Esophagus mucosa (tissue), 1 donor: ENCODE data around the gene SEMA3A. TPM values are rescaled to one million over a fixed set of nuclear protein-coding genes. Genes with fewer than 3 reads are reported as not detected.
"Not testable (repeated sequence)": the region's sequence is repeated elsewhere in the genome, so short reads cannot be mapped to it uniquely, and the experiment has no call there.

Experiments used
- ATAC-seq: fragments of 200-7000 bp; cut with Tn5 transposase; one replicate; pipeline ENCODE4 v1.9.1; 2020
- total RNA-seq: library from RNA; stranded (reverse); gene quantifications from one replicate; pipeline ENCODE4 v1.2.4, GENCODE V29; 2023
- donor health status: DM: yes; HTN: yes; CAD: no.

SEMA3A gene
- total RNA-seq, 1 donor from 2014 or later = 0.56 TPM

DNA sequence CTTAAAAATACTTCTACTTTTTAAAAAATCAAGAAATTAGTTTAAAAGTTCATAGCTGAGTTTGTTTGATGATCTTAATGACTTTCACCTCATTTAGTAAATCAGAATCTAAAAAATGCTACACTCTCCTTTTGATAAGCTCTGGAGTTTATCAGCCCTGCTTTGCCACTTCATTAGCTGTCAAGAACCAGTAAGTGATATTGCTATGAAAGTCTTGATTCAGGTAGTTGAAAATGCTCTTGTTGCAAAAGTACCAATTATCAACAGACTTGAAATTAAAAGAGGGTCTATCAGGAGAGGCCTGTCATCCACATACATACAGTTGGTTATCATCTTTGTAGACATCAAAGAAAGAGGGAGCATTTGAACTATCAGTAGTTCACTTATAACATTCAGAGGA, 41.6 kb downstream of the SEMA3A start:
- no peak for ATAC-seq

DNA sequence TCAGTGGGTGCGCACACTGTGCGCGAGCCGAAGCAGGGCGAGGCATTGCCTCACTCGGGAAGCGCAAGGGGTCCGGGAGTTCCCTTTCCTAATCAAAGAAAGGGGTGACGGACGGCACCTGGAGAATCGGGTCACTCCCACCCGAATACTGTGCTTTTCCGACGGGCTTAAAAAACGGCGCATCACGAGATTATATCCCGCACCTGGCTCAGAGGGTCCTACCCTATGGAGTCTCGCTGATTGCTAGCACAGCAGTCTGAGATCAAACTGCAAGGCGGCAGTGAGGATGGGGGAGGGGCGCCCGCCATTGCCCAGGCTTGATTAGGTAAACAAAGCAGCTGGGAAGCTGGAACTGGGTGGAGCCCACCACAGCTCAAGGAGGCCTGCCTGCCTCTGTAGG, 44.2 kb downstream of the SEMA3A start:
- not testable (repeated sequence) for ATAC-seq

DNA sequence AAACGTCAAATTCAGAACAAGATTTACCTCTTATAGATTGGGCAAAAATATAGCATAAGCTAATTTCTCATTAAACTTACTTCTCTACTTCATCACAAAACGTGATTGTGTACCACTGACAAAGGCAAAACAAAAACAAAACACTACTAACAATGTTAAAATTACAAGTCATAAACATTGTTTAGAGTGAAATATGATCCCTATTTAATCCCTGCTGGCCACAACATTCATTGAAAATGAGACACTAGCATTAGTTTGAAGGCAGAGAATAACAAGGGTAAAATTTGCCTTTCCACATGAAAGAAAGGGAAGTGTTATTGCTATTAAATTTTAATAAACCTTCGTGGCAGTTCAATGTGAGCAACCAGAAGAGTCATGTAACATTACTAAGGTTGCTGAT, 45.0 kb downstream of the SEMA3A start:
- no peak for ATAC-seq

DNA sequence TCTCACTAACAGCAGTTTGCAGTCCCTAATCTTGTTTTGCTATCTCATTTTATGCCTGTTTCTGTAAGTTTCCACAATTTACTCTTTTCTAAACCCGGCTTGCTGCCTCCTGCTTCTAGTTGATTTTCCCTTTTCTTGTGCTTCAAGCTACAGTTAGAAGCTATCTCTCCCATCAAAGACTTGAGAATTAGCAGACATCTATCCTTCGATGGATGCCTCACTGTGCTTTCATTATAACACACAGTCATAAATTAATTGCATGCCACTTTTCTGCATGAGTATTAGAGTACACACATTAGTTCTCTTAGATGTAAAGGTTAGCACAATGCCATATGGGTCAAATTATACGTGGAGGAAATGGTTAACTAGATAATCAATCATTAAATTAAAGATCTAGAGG, 48.7 kb downstream of the SEMA3A start:
- no peak for ATAC-seq

DNA sequence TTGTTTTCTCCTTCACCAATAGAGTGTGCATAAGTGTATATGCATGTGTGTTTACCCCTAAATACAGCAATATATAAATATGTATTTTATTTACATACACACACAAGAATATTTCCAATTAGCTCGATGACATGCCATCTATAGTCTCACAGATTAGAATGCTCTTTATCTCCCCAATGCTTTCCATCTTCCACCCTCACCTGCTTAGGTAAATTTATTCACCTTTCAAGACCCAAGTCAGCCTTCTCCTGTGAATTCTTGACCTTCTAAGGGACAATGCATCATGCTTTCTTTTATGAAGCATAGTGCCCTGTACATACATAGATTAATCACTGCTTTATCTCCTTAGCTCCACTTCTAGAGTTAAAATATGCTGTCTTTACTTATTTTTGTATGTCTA, 49.7 kb downstream of the SEMA3A start:
- no peak for ATAC-seq

DNA sequence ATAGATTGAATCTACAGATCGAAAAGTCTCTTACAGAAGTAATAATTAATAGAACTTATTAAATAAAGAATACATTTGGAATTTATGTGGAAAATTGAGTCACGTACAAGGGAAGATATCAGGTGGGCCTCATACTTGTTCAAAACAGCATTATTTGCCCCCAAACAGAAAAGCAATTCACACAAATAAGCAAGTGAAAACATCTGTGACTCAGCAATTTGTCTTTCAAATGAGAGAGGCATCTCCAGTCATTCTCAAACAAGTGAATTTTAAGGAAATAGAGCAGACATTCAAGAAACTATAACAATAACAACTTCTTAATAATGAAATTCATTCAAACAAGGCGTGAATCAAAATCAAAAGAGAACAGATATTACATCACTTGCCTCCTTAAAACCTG, 50.1 kb downstream of the SEMA3A start:
- no peak for ATAC-seq

DNA sequence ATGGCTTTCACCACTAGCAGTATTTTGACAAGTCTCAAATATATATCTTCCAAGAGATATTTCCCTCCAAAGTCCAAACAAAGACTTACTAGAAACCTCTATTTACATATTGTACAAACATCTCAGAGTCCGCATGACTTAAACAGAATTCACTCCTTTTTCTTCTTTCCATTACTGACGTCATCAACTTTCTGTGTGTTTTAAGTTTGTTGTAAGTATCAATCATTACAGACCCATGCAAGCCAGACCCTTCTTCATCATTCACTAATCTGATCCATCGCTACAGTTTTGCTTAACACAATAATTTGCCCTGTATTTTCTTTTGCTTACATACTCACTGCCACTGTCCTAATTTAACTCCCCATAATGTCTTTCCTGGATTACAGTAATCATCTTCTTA, 51.9 kb downstream of the SEMA3A start:
- no peak for ATAC-seq

DNA sequence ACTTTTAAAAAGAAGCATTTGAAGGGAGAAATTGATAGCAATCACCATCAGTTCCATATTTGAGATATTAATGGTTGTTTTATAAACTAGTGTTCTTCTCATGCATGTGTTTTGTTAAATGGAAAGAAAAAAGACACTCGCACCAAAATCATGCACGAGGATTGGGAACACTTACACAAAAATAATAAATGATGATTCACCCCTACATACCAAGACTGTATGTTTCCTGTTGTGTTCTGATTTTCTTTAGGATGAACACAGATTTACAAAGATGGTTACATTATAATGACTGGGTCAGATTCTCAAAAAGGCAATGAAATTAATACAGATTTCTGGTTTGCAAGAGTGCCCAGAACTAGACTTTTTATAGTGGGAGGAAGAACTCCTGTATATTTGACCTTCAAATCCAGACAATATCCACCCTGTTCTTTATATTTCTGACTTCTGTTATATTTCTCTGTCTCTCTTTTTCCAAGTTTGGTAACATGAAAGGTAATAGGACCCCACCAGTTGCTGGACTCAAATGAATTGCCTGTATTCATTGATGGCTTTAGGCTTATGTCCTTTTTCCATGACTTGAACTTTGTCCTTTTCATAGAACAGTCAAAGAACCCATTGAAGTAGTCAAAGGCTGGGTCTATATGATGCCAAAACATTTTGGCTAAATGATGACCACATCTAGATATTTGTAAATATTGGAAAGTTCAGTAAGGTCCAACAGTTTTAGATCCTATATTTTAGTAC, 54.4 kb downstream of the SEMA3A start:
- ATAC-seq = no peak

DNA sequence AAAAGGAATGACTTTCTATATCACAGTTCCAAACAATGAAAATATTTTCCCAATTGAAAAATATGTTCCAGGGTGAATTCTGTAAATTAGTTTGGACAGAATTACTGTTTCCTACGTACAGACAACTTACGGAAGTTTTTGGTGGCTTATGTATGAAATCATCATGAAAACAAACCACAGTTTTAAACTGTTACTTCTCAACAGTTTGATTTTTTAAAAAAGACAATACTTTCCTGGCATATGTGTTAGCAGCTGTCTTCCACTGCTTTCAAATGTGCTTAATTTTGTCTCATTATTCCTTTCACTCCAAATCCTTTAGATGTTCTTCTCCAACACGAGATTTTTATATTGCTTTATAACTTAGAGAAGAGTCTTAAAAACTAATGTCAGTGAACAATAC, 56.2 kb downstream of the SEMA3A start:
- ATAC-seq = no peak

DNA sequence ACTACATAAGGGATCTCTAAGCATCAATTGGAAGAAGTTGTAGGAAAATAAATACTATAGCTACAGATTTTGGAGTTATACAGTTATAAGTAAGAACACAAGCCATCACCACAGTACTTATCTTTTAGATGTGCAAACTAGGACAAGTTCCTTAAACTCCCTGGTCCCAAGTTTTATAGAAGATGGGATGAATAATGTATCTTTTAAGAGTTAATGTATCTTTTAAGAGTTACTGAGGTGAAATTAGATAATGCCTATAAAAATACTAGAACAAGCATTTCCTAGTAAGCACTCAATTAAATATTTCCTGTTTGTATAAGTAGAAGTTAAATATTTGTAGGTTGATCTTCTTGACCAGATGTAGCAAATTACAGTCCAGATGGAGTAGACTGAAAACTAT, 56.8 kb downstream of the SEMA3A start:
- no peak for ATAC-seq

DNA sequence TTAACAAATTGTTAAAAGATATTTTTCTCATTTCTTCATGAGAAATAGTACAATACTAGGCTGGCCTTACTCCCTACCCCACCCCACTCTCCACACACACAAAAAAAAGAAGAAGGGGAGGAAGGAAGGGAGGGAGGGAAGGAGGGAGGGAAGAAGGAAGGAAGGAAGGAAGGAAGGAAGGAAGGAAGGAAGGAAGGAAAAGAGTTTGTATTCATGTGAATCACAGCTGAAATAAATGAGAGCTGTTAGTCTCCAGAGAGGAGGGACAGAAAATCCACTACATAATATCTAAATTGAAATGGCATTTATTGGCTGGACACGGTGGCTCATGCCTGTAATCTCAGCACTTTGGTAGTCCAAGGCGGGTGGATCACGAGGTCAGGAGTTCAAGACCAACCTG, 57.8 kb downstream of the SEMA3A start:
- ATAC-seq = no peak

DNA sequence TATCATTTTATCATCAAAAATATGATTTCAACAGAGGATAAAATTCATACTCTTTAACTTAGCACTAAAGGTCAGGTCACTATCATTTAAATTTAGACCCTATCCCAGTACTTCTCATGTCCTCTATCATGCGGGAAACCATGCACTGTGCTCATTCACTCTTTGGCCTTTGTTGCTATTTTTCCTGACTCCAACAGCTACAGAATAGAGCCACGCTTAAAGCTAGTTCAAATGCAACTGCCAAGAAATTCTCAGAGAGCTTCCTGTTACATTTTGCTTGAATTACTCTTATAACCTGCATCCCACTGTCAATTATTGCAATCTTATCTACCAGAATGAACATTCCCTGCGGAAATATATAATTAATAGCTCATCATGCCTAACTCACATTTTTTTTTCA, 58.3 kb downstream of the SEMA3A start:
- ATAC-seq = no peak

DNA sequence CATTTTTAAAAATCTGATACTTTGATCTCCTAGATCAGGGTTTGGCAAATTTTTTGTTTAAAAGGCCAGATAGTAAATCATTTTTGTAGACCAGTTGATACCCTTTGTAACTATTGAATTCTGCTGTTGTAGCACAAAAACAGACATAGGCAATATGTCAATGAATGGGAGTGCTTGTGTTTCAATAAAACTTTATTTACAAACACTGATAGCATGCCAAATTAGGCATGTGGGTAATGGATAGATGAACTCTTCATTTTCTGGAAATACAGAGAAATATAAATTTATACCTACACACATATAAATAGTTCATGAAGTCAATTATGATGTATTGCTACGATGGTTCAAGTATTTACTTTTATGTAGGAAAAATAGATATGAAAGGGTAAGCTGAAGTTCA, 60.4 kb downstream of the SEMA3A start:
- no peak for ATAC-seq

DNA sequence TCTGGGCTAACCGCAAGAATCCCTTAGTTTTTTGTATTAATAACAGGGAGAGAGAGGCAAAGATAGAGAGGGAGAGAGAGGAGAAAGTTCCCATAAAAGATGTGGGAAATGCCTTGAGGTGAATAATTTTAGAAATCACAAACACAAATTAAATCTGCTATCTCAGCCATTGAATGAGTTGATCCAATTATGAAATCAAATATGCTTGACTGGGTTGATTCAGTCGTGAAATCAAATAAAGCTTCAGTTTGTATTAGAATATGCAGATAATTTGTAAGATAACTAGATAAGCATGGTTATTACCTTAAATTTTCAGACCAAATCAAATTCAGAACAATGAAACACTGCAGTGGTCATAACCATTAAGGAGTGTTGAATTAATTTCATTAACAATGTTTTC, 68.9 kb downstream of the SEMA3A start:
- ATAC-seq = no peak

DNA sequence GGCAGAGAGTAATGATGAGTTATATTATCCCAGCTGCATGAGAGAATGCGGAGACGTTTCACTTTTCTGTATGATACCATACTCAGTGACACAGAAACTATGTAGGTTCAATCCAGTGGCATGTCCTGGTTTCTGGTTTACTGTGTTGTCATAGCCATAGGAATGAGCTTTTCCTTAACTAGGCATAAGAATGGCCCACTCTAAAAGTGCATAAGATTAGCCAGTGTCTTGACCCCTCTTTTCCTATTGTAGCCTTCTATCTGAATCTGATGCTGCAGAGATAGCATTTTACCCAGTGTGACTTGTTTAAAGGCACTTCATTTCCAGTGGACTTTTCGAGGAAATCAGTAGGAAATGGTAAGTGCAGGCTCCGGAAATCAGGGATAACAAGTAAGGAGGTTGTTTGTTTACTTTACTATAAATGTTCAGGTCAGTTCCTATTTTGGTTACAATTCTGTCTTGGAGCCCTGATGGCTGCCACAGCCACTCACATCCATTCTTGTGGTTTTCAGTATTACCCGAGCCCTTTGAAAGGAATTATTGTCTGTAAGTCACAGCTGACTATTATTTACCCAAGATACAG, 70.5 kb downstream of the SEMA3A start:
- ATAC-seq = no peak

DNA sequence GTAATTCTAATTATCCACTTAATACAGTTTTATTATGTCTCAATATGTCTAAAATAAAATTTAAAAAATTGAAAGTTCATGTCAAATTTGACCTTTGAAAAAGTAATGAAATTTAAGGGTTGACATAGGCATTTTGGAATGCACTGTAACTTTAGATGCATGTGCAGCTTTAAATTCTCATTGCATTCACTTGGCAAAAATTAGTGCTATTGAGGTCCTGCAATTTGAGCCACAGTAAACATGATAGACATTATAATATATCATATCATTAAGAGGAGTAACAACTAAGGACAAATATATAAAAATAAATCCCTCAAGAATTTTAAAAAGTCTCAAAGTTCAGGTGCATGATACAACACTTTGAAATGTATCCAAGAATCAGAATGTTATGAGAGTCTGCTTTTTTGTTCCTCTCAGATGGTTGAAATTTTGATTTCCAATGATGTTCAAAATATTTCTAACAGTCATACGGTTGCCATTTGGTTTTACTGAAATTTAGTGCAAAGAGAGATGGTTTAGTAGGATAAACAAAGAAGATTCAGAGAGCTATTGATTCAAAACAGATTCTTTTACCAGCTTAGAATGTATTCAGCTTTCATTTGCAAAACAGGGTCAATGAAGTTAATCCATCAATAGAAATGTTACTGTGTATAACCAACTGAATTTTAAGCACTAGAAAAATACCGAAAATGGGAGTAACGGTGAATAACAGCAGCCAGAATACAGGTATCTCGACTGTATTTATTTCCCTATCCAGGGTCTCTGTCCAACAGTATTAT, 71.8 kb downstream of the SEMA3A start:
- ATAC-seq = no peak

DNA sequence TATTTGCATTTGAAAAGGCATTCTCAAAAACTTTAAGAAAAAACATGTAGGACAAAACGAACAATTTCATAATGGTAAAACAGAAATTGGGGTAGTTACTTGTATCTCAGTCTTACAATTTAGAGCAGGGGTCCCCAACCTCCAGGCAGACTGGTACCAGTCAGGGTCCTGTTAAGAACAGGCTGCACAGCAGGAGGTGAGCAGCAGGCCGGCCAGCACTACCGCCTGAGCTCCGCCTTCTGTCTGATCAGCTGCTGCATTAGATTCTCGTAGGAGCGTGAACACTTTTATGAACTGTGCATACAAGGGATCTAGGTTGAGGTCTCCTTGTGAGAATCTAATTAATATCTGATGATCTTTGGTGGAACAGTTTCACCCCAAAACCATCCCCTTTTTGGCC, 77.3 kb downstream of the SEMA3A start:
- ATAC-seq = no peak

DNA sequence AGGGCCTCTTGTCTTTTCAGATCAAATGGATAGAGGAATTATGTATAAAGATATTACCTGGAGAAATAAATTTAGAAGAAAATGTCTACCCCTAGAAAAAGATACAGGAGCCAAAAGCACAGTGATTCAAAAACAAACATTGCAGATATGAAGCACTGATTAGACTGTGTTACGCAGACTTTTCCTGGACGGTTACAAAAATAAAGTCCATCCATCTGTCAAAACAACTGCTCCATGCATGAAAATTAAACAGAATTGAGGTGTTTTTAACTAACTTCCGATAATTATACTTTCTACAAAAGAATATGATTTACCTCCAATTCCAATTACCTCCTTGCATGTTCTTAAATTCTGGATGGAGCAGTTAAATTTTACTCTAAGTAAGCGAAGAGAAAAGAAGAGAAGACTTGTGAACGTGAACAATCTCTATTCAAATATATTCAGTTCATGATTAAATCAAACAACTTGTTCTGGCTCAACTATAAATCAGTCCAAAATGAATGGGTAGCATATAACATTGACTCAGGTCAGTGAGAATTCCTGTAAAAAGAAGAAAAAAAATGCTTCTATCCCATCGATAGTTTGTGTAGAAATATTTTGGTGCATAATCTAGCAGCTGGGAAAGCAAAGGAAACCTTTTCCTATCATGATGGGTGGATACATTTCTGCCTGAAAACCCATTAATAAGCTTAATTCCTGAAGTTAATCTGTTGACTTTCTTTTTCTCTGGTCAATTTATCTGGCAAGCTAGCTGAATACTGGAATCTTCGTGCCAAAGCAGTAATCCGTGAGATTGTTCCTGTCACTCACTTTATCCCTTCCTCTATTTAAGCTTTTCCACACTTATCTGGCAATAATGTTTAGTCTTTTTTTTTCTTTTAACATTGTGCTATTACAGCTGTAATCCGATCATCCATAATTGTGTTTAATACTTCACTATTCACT, 80.4 kb downstream of the SEMA3A start:
- no peak for ATAC-seq

DNA sequence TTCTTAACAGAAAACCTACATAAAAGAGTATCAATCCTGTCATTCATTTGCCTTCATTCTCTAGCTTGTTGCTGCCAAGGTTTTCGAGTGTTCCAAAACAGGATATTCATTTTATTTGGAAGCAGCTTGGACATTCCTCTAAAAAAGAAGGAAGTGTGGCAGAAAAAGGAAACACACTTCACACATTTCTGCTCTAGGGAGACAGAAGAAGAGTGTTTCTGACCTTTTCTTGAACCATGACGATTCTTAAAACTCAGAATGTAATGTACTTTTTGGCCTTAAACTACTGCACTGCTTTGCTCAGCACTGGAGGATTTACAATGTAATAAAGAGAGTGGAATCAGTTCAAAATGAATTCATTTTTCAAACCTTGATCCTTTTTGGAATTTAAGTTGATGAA, 81.3 kb downstream of the SEMA3A start:
- ATAC-seq = no peak

DNA sequence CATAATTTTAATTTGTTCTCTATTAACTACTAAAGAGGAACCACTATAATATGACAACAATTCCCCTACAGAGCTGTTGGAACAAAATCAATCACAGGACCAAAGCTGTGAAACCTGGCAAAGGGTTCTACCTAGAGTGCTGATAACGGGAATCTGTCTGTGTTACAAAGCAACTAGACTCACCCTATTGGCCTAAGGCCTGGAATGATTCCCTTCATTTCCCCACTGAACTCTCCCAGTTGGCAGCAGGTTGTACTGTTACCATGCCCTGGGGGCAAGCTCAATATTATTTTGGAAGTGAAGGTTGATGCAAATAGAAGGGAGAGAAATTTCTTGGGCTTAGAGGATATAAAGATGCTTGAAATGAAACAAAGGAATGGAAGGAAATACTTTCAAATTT, 81.8 kb downstream of the SEMA3A start:
- ATAC-seq = no peak

DNA sequence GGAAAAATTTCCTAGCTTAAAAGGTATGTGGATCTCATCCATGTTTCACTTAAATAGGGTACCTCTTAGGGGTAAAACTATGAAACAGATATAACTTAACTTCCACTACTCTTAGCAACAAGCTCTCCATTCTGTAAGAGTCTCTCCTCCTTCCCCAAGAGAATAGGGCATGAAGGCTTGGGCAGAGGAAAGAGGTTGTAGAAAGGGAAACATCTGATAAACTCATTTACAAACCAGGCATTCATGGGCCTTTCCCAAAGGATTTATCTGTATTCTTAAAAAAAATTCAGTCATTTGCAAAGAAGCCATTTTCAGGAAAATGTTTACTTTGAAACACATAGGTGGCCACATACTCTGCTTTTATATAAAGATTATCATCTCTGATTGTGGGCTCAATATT, 82.7 kb downstream of the SEMA3A start:
- ATAC-seq = no peak

DNA sequence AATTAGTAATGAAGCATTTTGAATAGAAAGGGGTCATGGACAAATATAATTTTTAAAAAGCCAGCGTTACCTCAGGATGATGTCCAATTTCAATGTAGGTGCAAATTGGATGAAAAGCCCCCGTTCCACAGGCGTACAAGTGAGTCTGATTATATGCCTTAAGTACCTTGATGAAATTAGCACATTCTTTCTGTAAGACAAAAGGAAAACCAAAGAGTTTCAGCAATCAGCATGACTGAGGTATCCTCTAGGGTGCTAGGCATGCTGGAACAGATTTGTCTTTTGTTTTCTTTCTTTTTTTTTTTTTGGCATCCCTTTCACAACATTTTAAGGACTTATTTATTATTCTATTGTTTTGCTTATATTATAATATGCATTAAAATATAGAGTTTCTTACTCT, 84.2 kb downstream of the SEMA3A start:
- no peak for ATAC-seq

DNA sequence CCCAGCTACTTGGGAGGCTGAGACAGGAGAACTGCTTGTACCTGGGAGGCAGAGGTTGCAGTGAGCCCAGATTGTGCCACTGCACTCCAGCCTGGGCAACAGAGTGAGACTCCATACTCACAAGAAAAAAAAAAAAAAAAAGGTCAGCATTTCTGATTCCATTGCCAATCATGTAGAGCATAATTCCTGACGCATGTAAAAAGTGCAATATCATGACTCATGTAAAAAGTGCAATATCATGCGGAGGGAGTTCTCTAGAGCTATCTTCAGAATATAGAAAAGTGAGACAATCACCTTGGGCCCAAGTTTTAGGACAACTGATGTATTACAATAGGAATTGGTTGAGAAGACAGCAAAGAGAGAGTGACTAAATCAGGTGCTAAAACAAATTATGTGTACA, 85.8 kb downstream of the SEMA3A start:
- no peak for ATAC-seq
